ENCODE data around the gene AXIN1.
"Not testable (repeated sequence)": the region's sequence is repeated elsewhere in the genome, so short reads cannot be mapped to it uniquely, and the experiment has no call there.

AXIN1 gene

GRCh38 chr16:389352-389751 is 36.8 kb upstream of the AXIN1 start:
- Histone ChIP-seq H3K9me2 (replicated peaks; ENCODE audit: low read depth, low read length) (no peaks in the 10 kb centered on the region), H2AFZ (ENCODE audit: low read length) (no peak overlapping the region), H3K79me2 (ENCODE audit: insufficient read depth, low read length) (no peaks in the 10 kb centered on the region), H3K9me3 (ENCODE audit: insufficient read depth, low read depth, low read length) (no peaks in the 10 kb centered on the region), H3K9ac (ENCODE audit: low read depth, low read length, poor library complexity, severe bottlenecking) (no peak overlapping the region), H3K4me3 (ENCODE audit: low read length, poor library complexity, severe bottlenecking) (no peak overlapping the region), H4K20me1 (ENCODE audit: insufficient read depth, low read length, poor library complexity, severe bottlenecking) (no peaks in the 10 kb centered on the region), H3K36me3 (ENCODE audit: insufficient read depth, low read length) (no peaks in the 10 kb centered on the region), H3K27me3 (ENCODE audit: insufficient read depth, low read length, poor library complexity, severe bottlenecking) (no peaks in the 10 kb centered on the region), H3K4me2 (ENCODE audit: low read depth, low read length, poor library complexity, severe bottlenecking) (no peak overlapping the region), H3K4me1 (ENCODE audit: insufficient read depth, low read length, poor library complexity, severe bottlenecking) (no peaks in the 10 kb centered on the region), H3F3A (ENCODE audit: low read depth) (no peaks in the 10 kb centered on the region)
- no peak for TF ChIP-seq EZH2phosphoT487 (IDR thresholded peaks at IDR 0.05; ENCODE audit: borderline replicate concordance)
- TF ChIP-seq, protein P1, sequence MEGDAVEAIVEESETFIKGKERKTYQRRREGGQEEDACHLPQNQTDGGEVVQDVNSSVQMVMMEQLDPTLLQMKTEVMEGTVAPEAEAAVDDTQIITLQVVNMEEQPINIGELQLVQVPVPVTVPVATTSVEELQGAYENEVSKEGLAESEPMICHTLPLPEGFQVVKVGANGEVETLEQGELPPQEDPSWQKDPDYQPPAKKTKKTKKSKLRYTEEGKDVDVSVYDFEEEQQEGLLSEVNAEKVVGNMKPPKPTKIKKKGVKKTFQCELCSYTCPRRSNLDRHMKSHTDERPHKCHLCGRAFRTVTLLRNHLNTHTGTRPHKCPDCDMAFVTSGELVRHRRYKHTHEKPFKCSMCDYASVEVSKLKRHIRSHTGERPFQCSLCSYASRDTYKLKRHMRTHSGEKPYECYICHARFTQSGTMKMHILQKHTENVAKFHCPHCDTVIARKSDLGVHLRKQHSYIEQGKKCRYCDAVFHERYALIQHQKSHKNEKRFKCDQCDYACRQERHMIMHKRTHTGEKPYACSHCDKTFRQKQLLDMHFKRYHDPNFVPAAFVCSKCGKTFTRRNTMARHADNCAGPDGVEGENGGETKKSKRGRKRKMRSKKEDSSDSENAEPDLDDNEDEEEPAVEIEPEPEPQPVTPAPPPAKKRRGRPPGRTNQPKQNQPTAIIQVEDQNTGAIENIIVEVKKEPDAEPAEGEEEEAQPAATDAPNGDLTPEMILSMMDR (conservative IDR thresholded peaks at IDR 0.05; ENCODE audit: low read length), result no peak

DNA sequence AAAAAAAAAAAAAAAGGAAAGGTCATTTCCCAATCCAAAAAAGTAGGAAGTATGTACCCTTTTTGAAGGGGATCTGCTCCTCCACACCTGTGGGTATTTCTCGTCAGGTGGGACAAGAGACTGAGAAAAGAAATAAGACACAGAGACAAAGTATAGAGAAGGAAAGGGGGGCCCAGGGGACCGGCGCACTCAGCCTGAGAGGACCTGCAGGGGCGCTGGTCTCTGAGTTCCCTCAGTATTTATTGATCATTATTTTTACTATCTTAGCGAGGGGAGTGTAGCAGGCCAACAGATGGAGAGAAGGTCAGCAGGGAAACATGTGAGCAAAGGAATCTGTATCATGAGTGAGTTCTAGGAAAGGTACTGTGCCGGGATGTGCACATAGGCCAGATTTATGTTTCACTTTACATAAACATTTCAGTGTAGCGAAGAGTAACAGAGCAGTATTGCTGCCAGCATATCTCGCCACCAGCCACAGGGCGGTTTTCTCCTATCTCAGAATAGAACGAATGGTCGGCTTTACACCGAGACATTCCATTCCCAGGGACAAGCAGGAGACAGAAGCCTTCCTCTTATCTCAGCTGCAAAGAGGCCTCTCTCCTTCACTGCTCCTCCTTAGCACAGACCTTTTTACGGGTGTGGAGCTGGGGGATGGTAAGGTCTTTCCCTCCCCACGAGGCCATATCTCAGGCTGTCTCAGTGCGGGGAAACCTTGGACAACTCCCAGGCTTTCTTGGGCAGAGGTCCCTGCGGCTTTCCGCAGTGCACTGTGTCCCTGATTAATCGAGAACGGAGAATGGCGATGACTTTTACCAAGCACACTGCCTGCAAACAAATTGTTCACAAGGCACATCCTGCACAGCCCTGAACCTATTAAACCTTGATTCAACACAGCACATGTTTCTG is 35.5 kb upstream of the AXIN1 start:
- not testable (repeated sequence) for H2AFZ ChIP-seq (ENCODE audit: low read length); H3K9me3 ChIP-seq (ENCODE audit: insufficient read depth, low read depth, low read length); H4K20me1 ChIP-seq (ENCODE audit: insufficient read depth, low read length, poor library complexity, severe bottlenecking); H3K4me1 ChIP-seq (ENCODE audit: insufficient read depth, low read length, poor library complexity, severe bottlenecking); H3K9me2 ChIP-seq (replicated peaks; ENCODE audit: low read depth, low read length); H3K79me2 ChIP-seq (ENCODE audit: insufficient read depth, low read length); H3K36me3 ChIP-seq (ENCODE audit: insufficient read depth, low read length); H3K9ac ChIP-seq (ENCODE audit: low read depth, low read length, poor library complexity, severe bottlenecking); H3F3A ChIP-seq (ENCODE audit: low read depth); H3K4me3 ChIP-seq (ENCODE audit: low read length, poor library complexity, severe bottlenecking); H3K4me2 ChIP-seq (ENCODE audit: low read depth, low read length, poor library complexity, severe bottlenecking); H3K27me3 ChIP-seq (ENCODE audit: insufficient read depth, low read length, poor library complexity, severe bottlenecking)

- Histone ChIP-seq H3F3A (ENCODE audit: low read depth) (no peaks in the 10 kb centered on the region), H3K4me3 (ENCODE audit: low read length, poor library complexity, severe bottlenecking) (no peak overlapping the region), H3K4me2 (ENCODE audit: low read depth, low read length, poor library complexity, severe bottlenecking) (no peak overlapping the region), H3K9me2 (replicated peaks; ENCODE audit: low read depth, low read length) (no peaks in the 10 kb centered on the region), H3K9ac (ENCODE audit: low read depth, low read length, poor library complexity, severe bottlenecking) (no peak overlapping the region), H3K36me3 (ENCODE audit: insufficient read depth, low read length) (no peaks in the 10 kb centered on the region), H2AFZ (ENCODE audit: low read length) (no peak overlapping the region), H3K27me3 (ENCODE audit: insufficient read depth, low read length, poor library complexity, severe bottlenecking) (no peaks in the 10 kb centered on the region), H3K79me2 (ENCODE audit: insufficient read depth, low read length) (no peaks in the 10 kb centered on the region), H4K20me1 (ENCODE audit: insufficient read depth, low read length, poor library complexity, severe bottlenecking) (no peaks in the 10 kb centered on the region), H3K4me1 (ENCODE audit: insufficient read depth, low read length, poor library complexity, severe bottlenecking) (peaks cover 7% of the 10 kb centered on the region), H3K9me3 (ENCODE audit: insufficient read depth, low read depth, low read length) (no peaks in the 10 kb centered on the region)
- TF ChIP-seq EZH2phosphoT487 (IDR thresholded peaks at IDR 0.05; ENCODE audit: borderline replicate concordance), result no peak
- TF ChIP-seq, protein P1 (conservative IDR thresholded peaks at IDR 0.05; ENCODE audit: low read length), result no peak
Measured at GRCh38 chr16:386641-387156, 34.2 kb upstream of the AXIN1 start.

Measured in Loucy (cell line).